ENCODE data around the gene DYNC2H1. TPM values are rescaled to one million over a fixed set of nuclear protein-coding genes. Genes with fewer than 3 reads are reported as not detected.

The DYNC2H1 gene
- total RNA-seq, 1 donor from 2014 or later, result 22.1 TPM

GRCh38 chr11:103279821-103280220, 170.6 kb downstream of the DYNC2H1 start:
- ATAC-seq (no peak), DNase-seq (no peak)
- Histone ChIP-seq H3K27me3 (ENCODE audit: low read depth) (no peaks in the 10 kb centered on the region), H3K36me3 (no peaks in the 10 kb centered on the region), H3K4me1 (no peaks in the 10 kb centered on the region), H3K4me3 (no peak overlapping the region), H3K27ac (no peak overlapping the region), H3K9me3 (no peaks in the 10 kb centered on the region)
- TF ChIP-seq, protein P1, sequence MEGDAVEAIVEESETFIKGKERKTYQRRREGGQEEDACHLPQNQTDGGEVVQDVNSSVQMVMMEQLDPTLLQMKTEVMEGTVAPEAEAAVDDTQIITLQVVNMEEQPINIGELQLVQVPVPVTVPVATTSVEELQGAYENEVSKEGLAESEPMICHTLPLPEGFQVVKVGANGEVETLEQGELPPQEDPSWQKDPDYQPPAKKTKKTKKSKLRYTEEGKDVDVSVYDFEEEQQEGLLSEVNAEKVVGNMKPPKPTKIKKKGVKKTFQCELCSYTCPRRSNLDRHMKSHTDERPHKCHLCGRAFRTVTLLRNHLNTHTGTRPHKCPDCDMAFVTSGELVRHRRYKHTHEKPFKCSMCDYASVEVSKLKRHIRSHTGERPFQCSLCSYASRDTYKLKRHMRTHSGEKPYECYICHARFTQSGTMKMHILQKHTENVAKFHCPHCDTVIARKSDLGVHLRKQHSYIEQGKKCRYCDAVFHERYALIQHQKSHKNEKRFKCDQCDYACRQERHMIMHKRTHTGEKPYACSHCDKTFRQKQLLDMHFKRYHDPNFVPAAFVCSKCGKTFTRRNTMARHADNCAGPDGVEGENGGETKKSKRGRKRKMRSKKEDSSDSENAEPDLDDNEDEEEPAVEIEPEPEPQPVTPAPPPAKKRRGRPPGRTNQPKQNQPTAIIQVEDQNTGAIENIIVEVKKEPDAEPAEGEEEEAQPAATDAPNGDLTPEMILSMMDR (IDR thresholded peaks at IDR 0.05), result no peak
- intact Hi-C loops (cut with DNase I), result no loop called here

- TF ChIP-seq, protein P1 (IDR thresholded peaks at IDR 0.05), result no peak
- Histone ChIP-seq H3K27ac (no peak overlapping the region), H3K36me3 (no peaks in the 10 kb centered on the region), H3K4me3 (no peak overlapping the region), H3K9me3 (no peaks in the 10 kb centered on the region), H3K27me3 (ENCODE audit: low read depth) (no peaks in the 10 kb centered on the region), H3K4me1 (no peaks in the 10 kb centered on the region)
- DNase-seq, result no peak
- intact Hi-C loops (cut with DNase I), result no loop called here
- ATAC-seq, result no peak
These were observed 172.1 kb downstream of the DYNC2H1 start for GRCh38 chr11:103281301-103281700.

- no peak overlapping the region for H3K4me3 ChIP-seq
- H3K36me3 ChIP-seq, result peaks cover 17% of the 10 kb centered on the region
- no peak overlapping the region for H3K27ac ChIP-seq
- intact Hi-C loops (cut with DNase I), result no loop called here
- H3K27me3 ChIP-seq (ENCODE audit: low read depth), result no peaks in the 10 kb centered on the region
- no peaks in the 10 kb centered on the region for H3K4me1 ChIP-seq
- ATAC-seq, result no peak
- no peaks in the 10 kb centered on the region for H3K9me3 ChIP-seq
- TF ChIP-seq, protein P1 (IDR thresholded peaks at IDR 0.05), result no peak
- no peak for DNase-seq
These were observed 175.0 kb downstream of the DYNC2H1 start for GRCh38 chr11:103284260-103284659.

GRCh38 chr11:103294516-103294915, 185.3 kb downstream of the DYNC2H1 start:
- no peak for ATAC-seq
- no peak overlapping the region for H3K4me3 ChIP-seq
- H3K9me3 ChIP-seq, result peaks cover 49% of the 10 kb centered on the region
- intact Hi-C loops (cut with DNase I), result no loop called here
- no peaks in the 10 kb centered on the region for H3K36me3 ChIP-seq
- TF ChIP-seq, protein P1 (IDR thresholded peaks at IDR 0.05), result no peak
- no peaks in the 10 kb centered on the region for H3K27me3 ChIP-seq (ENCODE audit: low read depth)
- no peaks in the 10 kb centered on the region for H3K4me1 ChIP-seq
- no peak overlapping the region for H3K27ac ChIP-seq
- DNase-seq, result no peak

DNA sequence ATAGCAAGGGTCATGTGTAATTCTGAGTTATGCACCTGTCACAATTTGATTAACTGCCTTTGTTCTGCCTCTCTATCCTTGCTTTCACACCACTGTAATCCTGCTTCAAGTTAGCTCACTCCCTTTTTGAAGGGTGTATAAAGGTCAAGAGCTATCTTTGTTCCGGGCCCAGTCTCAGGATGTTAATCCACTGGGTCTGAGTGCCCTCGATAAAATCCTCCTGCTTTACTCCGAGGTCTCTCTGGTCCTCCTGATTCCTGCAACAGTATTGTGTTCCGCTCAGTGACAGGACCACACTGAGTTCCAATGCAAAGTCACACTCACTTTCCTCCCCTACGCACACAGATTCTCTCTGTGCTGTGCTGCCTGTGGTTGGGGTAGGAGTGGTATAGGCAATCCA, 186.5 kb downstream of the DYNC2H1 start:
- intact Hi-C loops (cut with DNase I), result no loop called here
- TF ChIP-seq, protein P1 (IDR thresholded peaks at IDR 0.05), result no peak
- peaks cover 49% of the 10 kb centered on the region for H3K9me3 ChIP-seq

GRCh38 chr11:103297900-103298299, 188.7 kb downstream of the DYNC2H1 start:
- no peak overlapping the region for H3K27ac ChIP-seq
- H3K9me3 ChIP-seq, result peaks cover 29% of the 10 kb centered on the region
- TF ChIP-seq, protein P1 (IDR thresholded peaks at IDR 0.05), result no peak
- ATAC-seq (no peak), DNase-seq (no peak)
- H3K4me1 ChIP-seq, result no peaks in the 10 kb centered on the region
- no peaks in the 10 kb centered on the region for H3K36me3 ChIP-seq
- no peaks in the 10 kb centered on the region for H3K27me3 ChIP-seq (ENCODE audit: low read depth)
- intact Hi-C loops (cut with DNase I), result no loop called here
- no peak overlapping the region for H3K4me3 ChIP-seq

More for the DNA sequence above, 186.5 kb downstream of the DYNC2H1 start:
- Histone ChIP-seq H3K27me3 (ENCODE audit: low read depth) (no peaks in the 10 kb centered on the region), H3K36me3 (no peaks in the 10 kb centered on the region), H3K27ac (no peak overlapping the region), H3K4me3 (no peak overlapping the region), H3K4me1 (no peaks in the 10 kb centered on the region)
- DNase-seq (no peak), ATAC-seq (no peak)

Data from lower lobe of right lung (tissue), 2 donors.